GM18526 (cell line): ENCODE measurements around the gene KIAA0825.

ENCODE experiments used
- POLR2A ChIP-seq: IDR thresholded peaks from 3 replicates; pipeline ENCODE4 v1.6.1; 2011; ENCODE audit not compliant: insufficient read length; ENCODE audit errors: extremely low read depth

The KIAA0825 gene

GRCh38 chr5:94192658-94193391 lies 425.6 kb downstream of the KIAA0825 start:
- TF ChIP-seq POLR2A, result no peak

DNA sequence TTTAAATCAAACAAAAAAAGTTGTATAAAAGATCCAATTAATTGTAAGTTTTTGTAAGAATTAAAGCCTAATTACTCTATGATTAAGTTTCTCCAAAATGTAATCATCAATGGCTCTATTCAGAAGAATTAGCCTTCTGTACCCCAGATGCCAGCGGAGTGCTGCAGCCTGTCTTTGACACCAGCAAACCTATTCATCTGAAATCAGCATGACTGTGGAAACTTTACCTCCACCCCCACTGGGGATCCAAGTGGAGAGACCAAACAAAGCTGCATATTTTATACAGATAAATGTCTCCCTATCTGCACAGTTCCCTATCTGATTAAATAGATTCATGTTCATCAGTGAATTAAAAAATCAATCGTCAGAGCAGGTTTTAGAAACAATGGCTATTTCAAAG lies 426.8 kb downstream of the KIAA0825 start:
- TF ChIP-seq POLR2A, result no peak

- TF ChIP-seq POLR2A, result no peak
Measured at GRCh38 chr5:94188725-94189124, 429.7 kb downstream of the KIAA0825 start.

DNA sequence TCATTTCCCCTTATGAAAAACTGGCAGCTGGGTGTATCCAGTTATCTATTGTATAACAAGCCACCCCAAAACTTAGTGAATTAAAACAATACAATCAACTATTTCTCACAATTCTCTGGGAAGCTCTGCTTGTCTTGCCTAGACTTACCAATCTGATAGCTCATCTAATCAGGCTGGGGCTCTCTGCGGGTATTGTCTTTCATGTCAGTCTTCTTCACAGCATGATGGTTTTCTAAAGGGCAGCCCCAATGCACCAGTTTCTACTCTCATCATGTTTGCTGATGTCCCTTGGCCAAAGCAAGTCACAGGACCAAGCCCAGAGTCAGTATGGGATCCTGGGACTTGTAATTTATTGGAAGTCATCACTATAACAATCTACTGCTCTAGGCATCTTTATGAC lies 433.5 kb downstream of the KIAA0825 start:
- TF ChIP-seq POLR2A, result no peak

DNA sequence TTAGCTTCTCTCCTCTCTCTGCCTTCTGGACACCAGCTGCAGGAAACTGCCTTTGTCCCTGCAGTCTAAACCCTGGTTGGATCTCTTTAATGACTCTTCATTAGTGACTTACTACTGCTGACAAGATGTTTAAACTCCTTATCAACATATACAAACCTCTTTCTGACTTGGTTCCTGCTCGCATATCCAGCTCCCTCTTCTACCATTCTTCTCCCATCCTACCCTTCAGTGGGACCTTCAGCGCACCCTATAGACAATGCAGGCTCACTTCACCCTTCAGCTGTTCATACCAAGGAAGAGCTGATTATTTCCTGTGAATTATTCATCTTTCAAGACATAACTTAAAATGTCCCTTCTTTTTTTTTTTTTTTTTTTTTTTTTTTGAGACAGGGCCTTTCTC lies 436.5 kb downstream of the KIAA0825 start:
- no peak for TF ChIP-seq POLR2A

DNA sequence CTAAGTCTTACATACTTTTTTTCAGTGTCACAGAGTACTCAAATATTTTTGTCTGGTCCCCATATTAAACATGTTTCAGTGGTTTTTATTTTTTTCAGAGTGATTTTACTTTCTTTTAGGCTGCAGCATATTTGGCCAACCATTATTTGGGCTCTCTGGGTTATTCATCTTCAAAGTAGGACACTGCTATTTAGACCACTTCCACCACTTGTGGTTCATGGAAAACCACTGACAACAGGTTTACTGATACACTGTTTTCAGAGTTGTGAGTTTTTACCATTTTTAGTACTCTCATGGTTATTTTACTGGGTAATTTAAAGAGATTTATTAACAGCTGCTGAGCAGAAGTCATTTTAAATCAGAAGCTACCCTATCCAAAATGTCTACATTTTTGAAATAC lies 437.6 kb downstream of the KIAA0825 start:
- no peak for TF ChIP-seq POLR2A

DNA sequence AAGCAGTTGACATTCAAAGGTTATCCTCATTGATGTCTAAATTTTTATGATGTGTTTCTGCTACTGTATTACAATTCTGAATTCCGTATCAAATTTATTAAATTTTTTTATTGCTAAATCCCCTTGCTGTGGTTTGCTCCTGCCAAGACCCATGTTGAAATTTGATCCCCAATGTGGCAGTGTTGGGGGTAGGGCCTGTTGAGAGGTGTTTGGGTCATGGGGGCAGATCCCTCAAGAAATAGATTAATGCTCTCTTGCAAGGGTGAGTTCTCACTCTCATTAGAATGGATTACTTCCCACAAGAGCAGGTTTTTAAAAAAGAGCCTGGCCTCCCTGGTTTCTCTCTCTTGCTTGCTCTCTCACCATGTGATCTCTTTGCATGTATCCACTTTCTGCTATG lies 442.5 kb downstream of the KIAA0825 start:
- TF ChIP-seq POLR2A, result no peak

DNA sequence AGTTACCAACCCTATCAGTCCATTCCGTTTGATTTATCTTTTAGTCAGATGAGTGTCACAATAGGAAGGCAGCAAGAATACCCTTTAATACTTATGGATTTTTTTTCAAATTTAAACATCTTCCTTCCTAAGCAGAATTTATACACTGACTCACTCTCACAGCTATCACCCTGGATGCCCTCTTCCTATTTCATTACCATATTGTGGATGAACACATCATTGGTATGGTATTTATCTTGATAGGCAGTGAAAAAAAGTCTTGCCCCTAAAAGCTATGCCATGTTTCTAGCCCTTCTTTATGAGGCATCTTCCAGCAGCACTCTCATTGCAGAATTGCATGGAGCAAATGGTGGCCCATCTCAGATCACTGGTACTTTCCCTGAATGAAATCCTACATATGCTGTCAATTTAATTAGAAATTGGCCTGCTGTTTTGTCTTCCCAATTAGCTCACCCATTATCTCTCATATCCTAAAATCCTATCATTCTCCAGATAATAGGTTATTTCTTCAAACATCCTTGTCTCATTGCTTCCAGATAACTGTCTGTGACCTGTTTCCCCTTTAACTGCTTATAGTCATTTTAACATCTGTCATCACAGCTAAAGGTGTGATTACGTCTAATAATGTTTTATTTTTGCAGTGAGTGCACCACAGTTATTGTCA lies 443.5 kb downstream of the KIAA0825 start:
- TF ChIP-seq POLR2A, result no peak

DNA sequence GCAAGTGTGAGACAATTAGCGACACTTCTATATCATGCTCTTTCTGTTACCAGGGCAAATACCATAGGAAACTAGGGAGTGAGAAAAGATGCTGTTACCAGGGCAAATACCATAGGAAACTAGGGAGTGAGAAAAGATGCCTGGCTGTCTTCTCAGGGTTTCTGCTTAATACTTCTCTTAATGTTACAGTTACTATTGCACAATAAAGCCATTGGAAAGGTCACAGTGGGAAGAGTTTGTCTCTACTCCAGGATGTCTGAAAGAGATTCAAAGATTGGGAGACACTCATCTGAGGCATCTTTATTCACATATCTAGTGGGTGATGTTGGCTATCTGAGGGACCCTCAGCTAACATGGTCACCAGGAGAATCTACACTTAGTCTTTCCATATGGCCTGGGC lies 445.3 kb downstream of the KIAA0825 start:
- TF ChIP-seq POLR2A, result no peak

GRCh38 chr5:94168151-94168550 lies 450.3 kb downstream of the KIAA0825 start:
- no peak for TF ChIP-seq POLR2A

DNA sequence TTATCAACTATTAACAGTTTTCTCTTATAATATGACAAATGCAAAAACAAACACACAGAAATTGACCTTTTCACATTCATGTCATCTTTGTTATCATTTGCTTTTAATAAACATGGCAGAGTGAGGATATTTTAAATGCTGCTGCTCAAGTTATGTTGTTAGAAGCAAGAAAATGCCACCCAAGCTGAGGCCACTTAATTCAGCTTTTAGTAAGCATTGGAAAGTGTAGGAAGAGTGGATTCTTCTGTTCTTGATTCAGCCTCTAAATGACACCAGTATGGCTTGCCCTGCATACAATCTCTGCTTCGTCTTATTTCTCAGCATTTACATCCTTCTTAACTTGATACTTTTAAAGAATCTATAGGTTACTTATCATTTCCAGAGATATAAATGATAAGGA lies 456.6 kb downstream of the KIAA0825 start:
- no peak for TF ChIP-seq POLR2A

- TF ChIP-seq POLR2A, result no peak
Measured at GRCh38 chr5:94159144-94159543, 459.3 kb downstream of the KIAA0825 start.

GRCh38 chr5:94157704-94158539 lies 460.5 kb downstream of the KIAA0825 start:
- no peak for TF ChIP-seq POLR2A

DNA sequence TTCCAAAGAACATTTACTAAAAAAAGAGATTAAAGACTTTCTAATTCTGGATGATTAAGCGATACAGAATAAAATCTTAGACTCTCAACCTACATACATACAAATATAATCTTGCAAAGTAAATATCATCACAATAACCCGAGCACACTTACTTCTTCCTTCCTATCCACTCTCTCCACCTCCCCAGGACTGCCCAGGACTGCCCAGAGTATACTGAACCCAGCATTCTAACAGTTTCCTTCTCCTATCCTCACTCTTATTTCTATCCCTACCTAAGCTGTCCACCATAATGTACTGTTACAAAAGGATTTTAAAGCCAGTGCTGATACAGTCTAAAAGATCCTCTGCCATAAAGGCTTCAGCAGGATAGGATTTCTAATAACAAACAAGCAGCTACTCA lies 463.7 kb downstream of the KIAA0825 start:
- TF ChIP-seq POLR2A, result no peak

- no peak for TF ChIP-seq POLR2A
Measured at GRCh38 chr5:94153736-94154450, 464.5 kb downstream of the KIAA0825 start.
